ENCODE measurements around the gene APOBEC3C.
"Not testable (repeated sequence)": the region's sequence is repeated elsewhere in the genome, so short reads cannot be mapped to it uniquely, and the experiment has no call there.

- not testable (repeated sequence) for TF ChIP-seq CTCF (IDR thresholded peaks at IDR 0.05)
- TF ChIP-seq POLR2A (IDR thresholded peaks at IDR 0.05) = peak; percentile 50 to 86 (median 83)
These were observed 26.7 kb downstream of the APOBEC3C start, which contains the start of gene APOBEC3F for GRCh38 chr22:39040538-39041296.

Data from body of pancreas (tissue), 4 donors.